Testis (tissue), 3 donors: Measurements from ENCODE around the gene PBX1. TPM values are rescaled to one million over a fixed set of nuclear protein-coding genes. Genes with fewer than 3 reads are reported as not detected.

Source experiments
- DNase-seq: peaks from one replicate; pipeline ENCODE4 v3.0.0-alpha.2; 2019
- H3K27ac ChIP-seq, 2 donors: fragments of 200-600 bp; sonication (generic); one replicate each; pipeline ENCODE4 v1.5.1; 2019
- H3K27me3 ChIP-seq: fragments of 200-600 bp; sonication (generic); one replicate; pipeline ENCODE4 v1.5.1; 2019
- H3K36me3 ChIP-seq: fragments of 200-600 bp; sonication (generic); one replicate; pipeline ENCODE4 v1.5.1; 2017; ENCODE audit warnings: low read depth; ENCODE audit errors: missing control alignments
- H3K4me1 ChIP-seq: fragments of 200-600 bp; sonication (generic); one replicate; pipeline ENCODE4 v1.5.1; 2019
- H3K4me3 ChIP-seq, 2 donors: fragments of 200-600 bp; sonication (generic); one replicate each; pipeline ENCODE4 v1.5.1; 2017 to 2019
- H3K9me3 ChIP-seq: fragments of 200-600 bp; sonication (generic); one replicate; pipeline ENCODE4 v1.5.1; 2017
- CTCF ChIP-seq, 3 experiments: fragments of 450-650 bp in 2 of 3; fragments of 200-600 bp in 1 of 3; sonication (generic) in 1 of 3; IDR thresholded peaks; one replicate each; pipeline ENCODE4 v1.5.1; 2016 to 2019; ENCODE audit warnings: antibody characterized with exemption in 3 of 3, mild to moderate bottlenecking in 2 of 3, moderate library complexity in 1 of 3
- POLR2A ChIP-seq: fragments of 450-650 bp; IDR thresholded peaks from one replicate; pipeline ENCODE4 v1.6.1; 2017; ENCODE audit warnings: antibody characterized with exemption, mild to moderate bottlenecking, moderate library complexity
- WGBS, 2 donors: methylation state at CpG; one replicate each; pipeline ENCODE4 v1.1.5; 2018; 5-methylcytosine and 5-hydroxymethylcytosine counted together
- intact Hi-C: fragments of 100-400 bp; cut with DNase I; formaldehyde crosslinking; loops from one replicate; pipeline ENCODE4 v1.15.1; 2023; ENCODE audit warnings: low total_unique reads
- polyA plus RNA-seq: library from polyadenylated mRNA; stranded (reverse); fragments of 350-450 nt; fragmentation: Illumina TruSeq; extraction: RNeasy Lipid Tissue Mini Kit (QIAGEN cat#74804); gene quantifications from one replicate; pipeline ENCODE4 v1.2.3, GENCODE V29; 2014; ENCODE audit warnings: low read depth, low replicate concordance; ENCODE audit not compliant: insufficient read depth
- total RNA-seq, 2 donors: library from RNA; depleted of rRNA; stranded (reverse); fragments of >200 nt; gene quantifications; one replicate each; pipeline ENCODE4 v1.2.3, GENCODE V29; 2016

PBX1 gene
- total and polyA plus RNA-seq, 3 donors from 2014 or later = 20.2 to 25.0 (median 20.3) TPM

- H3K27me3 ChIP-seq = no peaks in the 10 kb centered on the region
- H3K4me3 ChIP-seq = no peak overlapping the region
- TF ChIP-seq CTCF (IDR thresholded peaks at IDR 0.05) (no peak), POLR2A (no peak)
- WGBS, 2 donors = 52 to 63% methylated on average over 3 of the region's 3 CpGs
- H3K27ac ChIP-seq = peak overlapping the region in 1 of 2 donors; percentile 19
- H3K4me1 ChIP-seq = peaks cover 25% of the 10 kb centered on the region
- H3K9me3 ChIP-seq = no peaks in the 10 kb centered on the region
- no peaks in the 10 kb centered on the region for H3K36me3 ChIP-seq
- DNase-seq = no peak
- intact Hi-C loops = no loop called here
Measured at GRCh38 chr1:164767752-164768402, 208.9 kb downstream of the PBX1 start.

- intact Hi-C loops = no loop called here
- no peak for TF ChIP-seq CTCF (IDR thresholded peaks at IDR 0.05)
- no peak for TF ChIP-seq POLR2A
- no peak for DNase-seq
- Histone ChIP-seq H3K4me3 (no peak overlapping the region), H3K9me3 (no peaks in the 10 kb centered on the region), H3K4me1 (peaks cover 25% of the 10 kb centered on the region), H3K27ac (peak overlapping the region in 1 of 2 donors; percentile 19), H3K36me3 (no peaks in the 10 kb centered on the region), H3K27me3 (no peaks in the 10 kb centered on the region)
- 93 to 96% methylated on average over 5 of the region's 5 CpGs for WGBS, 2 donors
Measured at GRCh38 chr1:164768619-164769018, 209.6 kb downstream of the PBX1 start.

- intact Hi-C loops = no loop called here
- WGBS, 2 donors = 90 to 94% methylated on average over 2 of the region's 2 CpGs
- Histone ChIP-seq H3K27ac (no peak overlapping the region), H3K36me3 (no peaks in the 10 kb centered on the region), H3K9me3 (no peaks in the 10 kb centered on the region), H3K4me1 (peaks cover 25% of the 10 kb centered on the region), H3K4me3 (no peak overlapping the region), H3K27me3 (no peaks in the 10 kb centered on the region)
- DNase-seq = no peak
- TF ChIP-seq CTCF (IDR thresholded peaks at IDR 0.05) (no peak), POLR2A (no peak)
Measured at GRCh38 chr1:164769486-164770130, 210.6 kb downstream of the PBX1 start.

GRCh38 chr1:164770131-164770529, 211.1 kb downstream of the PBX1 start:
- DNase-seq = no peak
- WGBS, 2 donors = 66 to 73% methylated on average over 2 of the region's 2 CpGs
- no peaks in the 10 kb centered on the region for H3K27me3 ChIP-seq
- TF ChIP-seq CTCF (IDR thresholded peaks at IDR 0.05) (no peak), POLR2A (no peak)
- no peak overlapping the region for H3K4me3 ChIP-seq
- H3K4me1 ChIP-seq = peaks cover 25% of the 10 kb centered on the region
- intact Hi-C loops = no loop called here
- no peaks in the 10 kb centered on the region for H3K9me3 ChIP-seq
- no peak overlapping the region for H3K27ac ChIP-seq
- no peaks in the 10 kb centered on the region for H3K36me3 ChIP-seq
